B cell (primary cell): ENCODE results near the gene PAAF1. TPM values are rescaled to one million over a fixed set of nuclear protein-coding genes. Genes with fewer than 3 reads are reported as not detected.

Source experiments
- ATAC-seq: fragments of 200-7000 bp; cut with Tn5 transposase; one replicate; pipeline ENCODE4 v1.10.0; 2021; ENCODE audit warnings: low read depth, mild to moderate bottlenecking, moderate number of reproducible peaks, moderate library complexity
- CTCF ChIA-PET: fragments of 350-600 bp; sonication (Branson Sonifier 250); formaldehyde crosslinking; loops from one replicate; lab custom pipeline; 2021; ENCODE audit warnings: antibody characterized with exemption, inconsistent platforms; lab: Charles Lee
- POLR2A ChIA-PET: fragments of 350-600 bp; sonication (Branson Sonifier 250); formaldehyde crosslinking; loops from one replicate; lab custom pipeline; 2021; ENCODE audit warnings: antibody characterized with exemption; lab: Charles Lee
- DNase-seq: peaks from one replicate; pipeline ENCODE4 v3.0.0; 2013
- H2AFZ ChIP-seq: 2 replicates; pipeline ENCODE4 v1.6.1; 2012; ENCODE audit warnings: mild to moderate bottlenecking, low read depth, low read length; ENCODE audit not compliant: insufficient read depth, poor library complexity, severe bottlenecking
- H3K27ac ChIP-seq, 2 donors: 1 replicate in 1 of 2; 2 replicates in 1 of 2; pipeline ENCODE4 v1.5.1; 2012 to 2013; ENCODE audit warnings: low read length in 2 of 2, mild to moderate bottlenecking in 2 of 2, moderate library complexity in 1 of 2
- H3K27me3 ChIP-seq, 4 experiments: fragments of 200-600 bp in 1 of 4; sonication (generic) in 1 of 4; replicated peaks in 1 of 4; 1 replicate in 2 of 4; 2 replicates in 2 of 4; pipeline versions ENCODE4 v1.6.1 to v1.7.0; 2013 to 2016; ENCODE audit warnings: low read length in 3 of 4, mild to moderate bottlenecking in 2 of 4, mixed read lengths in 1 of 4, moderate library complexity in 1 of 4; ENCODE audit not compliant: insufficient read depth in 4 of 4, control insufficient read depth in 3 of 4; ENCODE audit errors: control extremely low read depth in 1 of 4
- H3K36me3 ChIP-seq, 2 experiments: replicated peaks in 1 of 2; 1 replicate in 1 of 2; 2 replicates in 1 of 2; pipeline versions ENCODE4 v1.6.1 to v1.7.1; 2013; ENCODE audit warnings: low read length in 1 of 2; ENCODE audit not compliant: insufficient read depth in 2 of 2, control insufficient read depth in 1 of 2; ENCODE audit errors: control extremely low read depth in 1 of 2, extremely low read depth in 1 of 2
- H3K4me1 ChIP-seq, 2 donors: fragments of 200-600 bp in 1 of 2; sonication (generic) in 1 of 2; 1 replicate in 1 of 2; 2 replicates in 1 of 2; pipeline versions ENCODE4 v1.5.1 to v1.6.1; 2013 to 2017; ENCODE audit warnings: low read length in 2 of 2; ENCODE audit not compliant: control insufficient read depth in 2 of 2, insufficient read depth in 2 of 2
- H3K4me2 ChIP-seq: replicated peaks from 2 replicates; pipeline ENCODE3; 2012; ENCODE audit warnings: mild to moderate bottlenecking, low read depth, low read length; ENCODE audit not compliant: poor library complexity, severe bottlenecking
- H3K4me3 ChIP-seq, 5 experiments: fragments of 200-600 bp in 1 of 5; sonication (generic) in 1 of 5; 1 replicate in 3 of 5; 2 replicates in 2 of 5; pipeline versions ENCODE4 v1.5.1 to v1.7.0; 2011 to 2016; ENCODE audit warnings: low read length in 4 of 5, mild to moderate bottlenecking in 4 of 5, low read depth in 2 of 5, control low read depth in 1 of 5, moderate library complexity in 1 of 5; ENCODE audit not compliant: insufficient read depth in 1 of 5; ENCODE audit errors: control extremely low read depth in 1 of 5, extremely low read depth in 1 of 5
- H3K79me2 ChIP-seq: fragments of 200-600 bp; sonication (generic); one replicate; pipeline ENCODE4 v1.6.0; 2016; ENCODE audit warnings: low read length; ENCODE audit not compliant: control insufficient read depth, insufficient read depth
- H3K9ac ChIP-seq: fragments of 200-600 bp; sonication (generic); 2 replicates; pipeline ENCODE4 v1.6.1; 2017; ENCODE audit warnings: mild to moderate bottlenecking, low read length, moderate library complexity
- H3K9me3 ChIP-seq, 3 donors: one replicate each; pipeline versions ENCODE4 v1.6.1 to v1.7.1; 2013; ENCODE audit warnings: low read length in 2 of 3; ENCODE audit not compliant: control insufficient read depth in 2 of 3, insufficient read depth in 1 of 3; ENCODE audit errors: control extremely low read depth in 1 of 3
- H4K20me1 ChIP-seq: 2 replicates; pipeline ENCODE4 v1.6.0; 2012; ENCODE audit warnings: mild to moderate bottlenecking, low read length; ENCODE audit not compliant: insufficient read depth, control insufficient read depth, poor library complexity, severe bottlenecking
- H3K27ac Mint-ChIP-seq: one replicate; pipeline ENCODE4 v1.8.0; 2021; ENCODE audit warnings: mixed read lengths
- H3K27me3 Mint-ChIP-seq: one replicate; pipeline ENCODE4 v1.8.0; 2021; ENCODE audit warnings: mixed read lengths
- H3K4me1 Mint-ChIP-seq: one replicate; pipeline ENCODE4 v1.8.0; 2021; ENCODE audit warnings: mixed read lengths
- H3K4me3 Mint-ChIP-seq: one replicate; pipeline ENCODE4 v1.8.0; 2021; ENCODE audit warnings: mixed read lengths
- H3K9me3 Mint-ChIP-seq: one replicate; pipeline ENCODE4 v1.8.0; 2022; ENCODE audit warnings: mixed read lengths; ENCODE audit not compliant: insufficient read depth
- EZH2 ChIP-seq: IDR thresholded peaks from 2 replicates; pipeline ENCODE4 v1.6.1; 2012; ENCODE audit warnings: borderline replicate concordance, low read depth, mild to moderate bottlenecking, moderate library complexity, low read length; ENCODE audit not compliant: insufficient read depth, poor library complexity, severe bottlenecking
- WGBS: methylation state at CpG from one replicate; pipeline ENCODE4 v1.1.5; 2013; ENCODE audit warnings: missing lambda C conversion rate; ENCODE audit not compliant: insufficient coverage; 5-methylcytosine and 5-hydroxymethylcytosine counted together
- intact Hi-C: fragments of 100-400 bp; cut with micrococcal nuclease; formaldehyde crosslinking; loops from one replicate; pipeline ENCODE4 v1.10.0; 2022
- polyA plus RNA-seq: library from polyadenylated mRNA; depleted of rRNA; stranded (reverse); fragments of >200 nt; gene quantifications from 2 replicates; pipeline ENCODE4 v1.2.3, GENCODE V29; 2012
- total RNA-seq, 2 donors: library from RNA; stranded (reverse); fragments of 120-200 nt in 1 of 2; gene quantifications; 1 replicate in 1 of 2; 2 replicates in 1 of 2; pipeline versions ENCODE4 v1.2.3 to v1.2.4, GENCODE V29; 2013 to 2022
- TF ChIP-seq, protein P1 (sequence below): fragments of 200-600 bp; IDR thresholded peaks from one replicate; pipeline ENCODE4 v1.8.0; 2022; ENCODE audit warnings: antibody characterized with exemption, mild to moderate bottlenecking

The PAAF1 gene
- total and polyA plus RNA-seq, 2 donors (not counting 1 experiment from before 2014, with no cell fraction given) = 11.5 to 19.5 TPM

DNA sequence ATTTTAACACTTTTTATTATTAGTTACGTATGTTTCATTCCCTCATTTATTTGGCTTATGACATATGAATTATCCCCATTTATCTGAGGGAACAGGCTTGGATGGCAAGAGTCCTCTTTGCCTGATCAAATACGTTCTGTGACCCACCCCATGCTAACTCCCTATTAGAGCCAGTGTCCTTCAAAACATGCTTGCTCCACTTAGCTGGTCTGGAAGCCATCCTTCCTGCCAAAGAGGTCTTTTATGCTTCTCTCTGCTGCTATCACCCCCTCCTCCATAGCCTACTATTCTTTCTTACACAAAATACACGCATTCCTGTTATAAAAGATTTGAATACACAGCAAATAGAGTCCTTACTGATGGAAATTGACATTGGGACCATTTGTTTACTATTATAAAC is 6.5 kb upstream of the PAAF1 start:
- no peak overlapping the region for H3K4me2 ChIP-seq
- H3K27me3 ChIP-seq = no peaks in the 10 kb centered on the region
- intact Hi-C loops = no loop called here
- H3K79me2 ChIP-seq = peaks cover 25% of the 10 kb centered on the region
- peaks cover 4 to 48% of the 10 kb centered on the region in 2 experiments for H3K36me3 ChIP-seq
- H2AFZ ChIP-seq = no peak overlapping the region
- no peak overlapping the region for H3K9ac ChIP-seq
- ChIA-PET POLR2A (interaction anchor here (0.7 kb wide), 1 partner anchor 11 kb away, joined by 3 read pairs; no protein-coding TSS in a partner anchor), CTCF (no interaction called here)
- Mint-ChIP-seq H3K27me3 (no peaks in the 10 kb centered on the region), H3K9me3 (no peaks in the 10 kb centered on the region), H3K27ac (no peak overlapping the region), H3K4me3 (no peak overlapping the region), H3K4me1 (peaks cover 8% of the 10 kb centered on the region)
- no peak for TF ChIP-seq EZH2
- TF ChIP-seq, protein P1, sequence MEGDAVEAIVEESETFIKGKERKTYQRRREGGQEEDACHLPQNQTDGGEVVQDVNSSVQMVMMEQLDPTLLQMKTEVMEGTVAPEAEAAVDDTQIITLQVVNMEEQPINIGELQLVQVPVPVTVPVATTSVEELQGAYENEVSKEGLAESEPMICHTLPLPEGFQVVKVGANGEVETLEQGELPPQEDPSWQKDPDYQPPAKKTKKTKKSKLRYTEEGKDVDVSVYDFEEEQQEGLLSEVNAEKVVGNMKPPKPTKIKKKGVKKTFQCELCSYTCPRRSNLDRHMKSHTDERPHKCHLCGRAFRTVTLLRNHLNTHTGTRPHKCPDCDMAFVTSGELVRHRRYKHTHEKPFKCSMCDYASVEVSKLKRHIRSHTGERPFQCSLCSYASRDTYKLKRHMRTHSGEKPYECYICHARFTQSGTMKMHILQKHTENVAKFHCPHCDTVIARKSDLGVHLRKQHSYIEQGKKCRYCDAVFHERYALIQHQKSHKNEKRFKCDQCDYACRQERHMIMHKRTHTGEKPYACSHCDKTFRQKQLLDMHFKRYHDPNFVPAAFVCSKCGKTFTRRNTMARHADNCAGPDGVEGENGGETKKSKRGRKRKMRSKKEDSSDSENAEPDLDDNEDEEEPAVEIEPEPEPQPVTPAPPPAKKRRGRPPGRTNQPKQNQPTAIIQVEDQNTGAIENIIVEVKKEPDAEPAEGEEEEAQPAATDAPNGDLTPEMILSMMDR = no peak
- DNase-seq = no peak
- no peaks in the 10 kb centered on the region for H3K9me3 ChIP-seq
- 100% methylated on average over 1 of the region's 3 CpGs for WGBS
- peaks cover 4 to 5% of the 10 kb centered on the region in 2 donors for H3K4me1 ChIP-seq
- H3K27ac ChIP-seq = no peak overlapping the region
- no peaks in the 10 kb centered on the region for H4K20me1 ChIP-seq
- no peak for ATAC-seq
- H3K4me3 ChIP-seq = no peak overlapping the region

DNA sequence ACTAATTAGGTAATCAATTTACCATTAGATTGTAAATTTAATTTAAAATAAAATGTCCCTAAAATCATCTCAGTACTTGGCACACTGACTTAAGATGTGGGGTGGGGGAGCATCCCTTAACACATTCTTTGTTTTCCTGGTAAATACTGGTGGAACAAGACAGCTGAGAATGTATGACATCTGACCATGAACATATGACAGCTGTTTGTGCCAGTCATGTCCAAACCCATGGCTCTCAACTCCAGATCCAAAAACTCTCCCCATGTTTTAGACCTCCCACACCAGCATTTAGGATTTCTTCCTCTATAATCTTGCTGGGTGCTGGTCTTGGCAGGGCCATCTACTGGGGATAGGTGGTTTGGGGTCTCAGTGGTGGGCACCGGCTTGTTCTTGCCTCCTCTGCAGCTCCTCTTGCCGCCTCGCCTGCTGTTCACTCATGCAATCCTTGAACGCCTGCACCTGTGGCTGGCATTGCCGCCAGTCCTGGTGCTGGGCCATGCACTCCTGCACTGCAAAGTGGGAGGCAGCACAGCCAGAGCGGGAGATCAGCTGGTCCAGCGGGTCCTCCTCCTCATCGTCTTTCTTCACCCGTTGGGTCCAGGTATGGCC is 3.9 kb upstream of the PAAF1 start:
- Mint-ChIP-seq H3K4me3 (no peak overlapping the region), H3K27me3 (no peaks in the 10 kb centered on the region), H3K27ac (no peak overlapping the region), H3K9me3 (no peaks in the 10 kb centered on the region), H3K4me1 (peaks cover 29% of the 10 kb centered on the region)
- Histone ChIP-seq H3K9me3 (no peaks in the 10 kb centered on the region), H2AFZ (no peak overlapping the region), H3K79me2 (peaks cover 47% of the 10 kb centered on the region), H3K4me2 (no peak overlapping the region), H3K36me3 (peaks cover 4 to 47% of the 10 kb centered on the region in 2 experiments), H3K4me3 (no peak overlapping the region), H3K27me3 (no peaks in the 10 kb centered on the region), H3K9ac (no peak overlapping the region), H3K4me1 (peaks cover 19 to 24% of the 10 kb centered on the region in 2 donors), H3K27ac (no peak overlapping the region), H4K20me1 (no peaks in the 10 kb centered on the region)
- CTCF ChIA-PET = interaction anchor here (0.8 kb wide), 1 partner anchor 26 kb away, joined by 3 read pairs; no protein-coding TSS in a partner anchor
- TF ChIP-seq, protein P1 = no peak
- TF ChIP-seq EZH2 = no peak
- no peak for DNase-seq
- intact Hi-C loops = no loop called here
- ATAC-seq = no peak
- POLR2A ChIA-PET = interaction anchor here (0.5 kb wide), 1 partner anchor 1438 kb away, joined by 4 read pairs; the partner anchor contains the start of gene CLPB
- WGBS = 95% methylated on average over 7 of the region's 9 CpGs
